Mucosa of rectum (tissue), 2 donors: Measurements from ENCODE around the gene ABCC2.

Source experiments
- H3K27ac ChIP-seq, 2 donors: one replicate each; pipeline ENCODE4 v1.7.0; 2013; ENCODE audit warnings: inconsistent platforms in 2 of 2, low read depth in 2 of 2, low read length in 2 of 2
- H3K27me3 ChIP-seq, 2 donors: one replicate each; pipeline ENCODE4 v1.7.0; 2013; ENCODE audit warnings: low read length in 2 of 2; ENCODE audit not compliant: control insufficient read depth in 2 of 2, insufficient read depth in 2 of 2
- H3K36me3 ChIP-seq, 2 donors: one replicate each; pipeline ENCODE4 v1.7.0; 2013; ENCODE audit warnings: low read length in 2 of 2; ENCODE audit not compliant: control insufficient read depth in 2 of 2, insufficient read depth in 2 of 2
- H3K4me1 ChIP-seq, 2 donors: one replicate each; pipeline ENCODE4 v1.7.0; 2013; ENCODE audit warnings: low read length in 2 of 2, mild to moderate bottlenecking in 1 of 2; ENCODE audit not compliant: control insufficient read depth in 2 of 2, insufficient read depth in 2 of 2
- H3K4me3 ChIP-seq, 2 donors: one replicate each; pipeline ENCODE4 v1.7.0; 2013; ENCODE audit warnings: low read length in 2 of 2
- H3K9ac ChIP-seq, 2 donors: one replicate each; pipeline ENCODE4 v1.7.0; 2013; ENCODE audit warnings: low read length in 2 of 2, low read depth in 1 of 2, mild to moderate bottlenecking in 1 of 2
- H3K9me3 ChIP-seq, 2 donors: one replicate each; pipeline ENCODE4 v1.7.0; 2013; ENCODE audit warnings: low read length in 2 of 2; ENCODE audit not compliant: control insufficient read depth in 2 of 2
- donor health status: healthy.
- donor health status: Normal muscosa, but diverticular disease.

ABCC2 gene

GRCh38 chr10:99750641-99751040, 31.8 kb upstream of the ABCC2 start:
- H3K4me1 ChIP-seq: no peaks in the 10 kb centered on the region
- no peak overlapping the region for H3K27ac ChIP-seq
- peaks cover 36 to 47% of the 10 kb centered on the region in 2 donors for H3K36me3 ChIP-seq
- no peaks in the 10 kb centered on the region for H3K9me3 ChIP-seq
- no peak overlapping the region for H3K9ac ChIP-seq
- H3K27me3 ChIP-seq: no peaks in the 10 kb centered on the region
- H3K4me3 ChIP-seq: no peak overlapping the region

- Histone ChIP-seq H3K36me3 (peaks cover 29 to 56% of the 10 kb centered on the region in 2 donors), H3K9ac (no peak overlapping the region), H3K27ac (no peak overlapping the region), H3K9me3 (no peaks in the 10 kb centered on the region), H3K4me3 (no peak overlapping the region), H3K4me1 (no peaks in the 10 kb centered on the region), H3K27me3 (no peaks in the 10 kb centered on the region)
Observed at GRCh38 chr10:99754670-99755069, 27.8 kb upstream of the ABCC2 start.

- Histone ChIP-seq H3K27ac (no peak overlapping the region), H3K4me3 (no peak overlapping the region), H3K4me1 (no peaks in the 10 kb centered on the region), H3K9ac (no peak overlapping the region), H3K27me3 (no peaks in the 10 kb centered on the region), H3K36me3 (peaks cover 35 to 57% of the 10 kb centered on the region in 2 donors), H3K9me3 (no peaks in the 10 kb centered on the region)
Observed at GRCh38 chr10:99756159-99756558, 26.3 kb upstream of the ABCC2 start.

- Histone ChIP-seq H3K9me3 (no peaks in the 10 kb centered on the region), H3K36me3 (peaks cover 28 to 48% of the 10 kb centered on the region in 2 donors), H3K9ac (no peak overlapping the region), H3K4me3 (no peak overlapping the region), H3K27me3 (no peaks in the 10 kb centered on the region), H3K4me1 (no peaks in the 10 kb centered on the region), H3K27ac (peak overlapping the region in 1 of 2 donors; percentile 7)
Observed at GRCh38 chr10:99758211-99758891, 24.1 kb upstream of the ABCC2 start.

GRCh38 chr10:99760321-99760720, 22.1 kb upstream of the ABCC2 start:
- Histone ChIP-seq H3K4me3 (no peak overlapping the region), H3K36me3 (peaks cover 22 to 38% of the 10 kb centered on the region in 2 donors), H3K27ac (no peak overlapping the region), H3K9me3 (no peaks in the 10 kb centered on the region), H3K27me3 (no peaks in the 10 kb centered on the region), H3K4me1 (no peaks in the 10 kb centered on the region), H3K9ac (no peak overlapping the region)

GRCh38 chr10:99761365-99761764, 21.1 kb upstream of the ABCC2 start:
- no peak overlapping the region for H3K4me3 ChIP-seq
- no peaks in the 10 kb centered on the region for H3K4me1 ChIP-seq
- no peak overlapping the region for H3K27ac ChIP-seq
- no peak overlapping the region for H3K9ac ChIP-seq
- no peaks in the 10 kb centered on the region for H3K27me3 ChIP-seq
- H3K36me3 ChIP-seq: peaks cover 16 to 31% of the 10 kb centered on the region in 2 donors
- no peaks in the 10 kb centered on the region for H3K9me3 ChIP-seq

- no peaks in the 10 kb centered on the region for H3K4me1 ChIP-seq
- H3K36me3 ChIP-seq: no peaks in the 10 kb centered on the region
- H3K4me3 ChIP-seq: no peak overlapping the region
- H3K27ac ChIP-seq: no peak overlapping the region
- H3K9ac ChIP-seq: no peak overlapping the region
- H3K9me3 ChIP-seq: no peaks in the 10 kb centered on the region
- H3K27me3 ChIP-seq: no peaks in the 10 kb centered on the region
Observed at GRCh38 chr10:99765672-99766301, 16.7 kb upstream of the ABCC2 start.

- Histone ChIP-seq H3K4me1 (no peaks in the 10 kb centered on the region), H3K27ac (no peak overlapping the region), H3K9ac (no peak overlapping the region)
Observed at GRCh38 chr10:99766302-99766681, 16.1 kb upstream of the ABCC2 start.

GRCh38 chr10:99767901-99768300, 14.5 kb upstream of the ABCC2 start:
- Histone ChIP-seq H3K4me1 (no peaks in the 10 kb centered on the region), H3K36me3 (no peaks in the 10 kb centered on the region), H3K9me3 (no peaks in the 10 kb centered on the region), H3K4me3 (no peak overlapping the region), H3K27me3 (no peaks in the 10 kb centered on the region), H3K9ac (no peak overlapping the region), H3K27ac (no peak overlapping the region)

More at GRCh38 chr10:99766302-99766681, 16.1 kb upstream of the ABCC2 start:
- Histone ChIP-seq H3K36me3 (no peaks in the 10 kb centered on the region), H3K9me3 (no peaks in the 10 kb centered on the region), H3K27me3 (no peaks in the 10 kb centered on the region), H3K4me3 (no peak overlapping the region)

- H3K4me3 ChIP-seq: no peak overlapping the region
- no peaks in the 10 kb centered on the region for H3K36me3 ChIP-seq
- no peak overlapping the region for H3K27ac ChIP-seq
- no peaks in the 10 kb centered on the region for H3K9me3 ChIP-seq
- H3K9ac ChIP-seq: no peak overlapping the region
- no peaks in the 10 kb centered on the region for H3K4me1 ChIP-seq
- H3K27me3 ChIP-seq: no peaks in the 10 kb centered on the region
Observed at GRCh38 chr10:99768556-99768955, 13.9 kb upstream of the ABCC2 start.
